ENCODE data around the gene AAMDC.
A peak's percentile ranks its signal among the peaks of the same experiment; 100 is the strongest.
"Not testable (repeated sequence)": the region's sequence is repeated elsewhere in the genome, so short reads cannot be mapped to it uniquely, and the experiment has no call there.

Gene AAMDC

GRCh38 chr11:77886401-77886800 lies 65.5 kb downstream of the AAMDC start:
- DNase-seq (ENCODE audit: low read depth): peak; percentile 13

- DNase-seq (ENCODE audit: low read depth): not testable (repeated sequence)
Observed at GRCh38 chr11:77889045-77889444, 68.1 kb downstream of the AAMDC start.

- not testable (repeated sequence) for DNase-seq (ENCODE audit: low read depth)
Observed at GRCh38 chr11:77890100-77890614, 69.2 kb downstream of the AAMDC start.

- DNase-seq (ENCODE audit: low read depth): peak; percentile 25
Observed at GRCh38 chr11:77890619-77891056, 69.7 kb downstream of the AAMDC start.

DNA sequence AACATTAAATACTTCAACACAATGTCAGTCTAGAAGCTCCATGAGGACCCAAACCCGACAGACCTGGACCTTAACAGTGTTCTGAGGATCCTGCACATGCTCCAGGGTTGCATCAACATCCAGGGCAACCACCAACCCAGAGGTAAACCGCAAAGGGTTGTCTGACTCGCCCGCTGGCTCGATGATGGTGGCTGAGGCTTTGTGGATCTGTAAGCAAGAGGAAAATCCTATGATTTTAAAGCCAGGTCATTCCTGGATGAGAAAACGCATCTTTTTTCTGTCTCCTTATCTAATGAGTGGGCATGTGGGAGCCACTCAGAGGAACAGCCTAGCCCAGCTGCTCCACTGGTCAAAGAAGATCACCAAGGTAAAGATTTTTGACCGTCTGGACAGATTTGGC lies 70.3 kb downstream of the AAMDC start:
- DNase-seq (ENCODE audit: low read depth): not testable (repeated sequence)

GRCh38 chr11:77891703-77892102 lies 70.8 kb downstream of the AAMDC start:
- not testable (repeated sequence) for DNase-seq (ENCODE audit: low read depth)

DNA sequence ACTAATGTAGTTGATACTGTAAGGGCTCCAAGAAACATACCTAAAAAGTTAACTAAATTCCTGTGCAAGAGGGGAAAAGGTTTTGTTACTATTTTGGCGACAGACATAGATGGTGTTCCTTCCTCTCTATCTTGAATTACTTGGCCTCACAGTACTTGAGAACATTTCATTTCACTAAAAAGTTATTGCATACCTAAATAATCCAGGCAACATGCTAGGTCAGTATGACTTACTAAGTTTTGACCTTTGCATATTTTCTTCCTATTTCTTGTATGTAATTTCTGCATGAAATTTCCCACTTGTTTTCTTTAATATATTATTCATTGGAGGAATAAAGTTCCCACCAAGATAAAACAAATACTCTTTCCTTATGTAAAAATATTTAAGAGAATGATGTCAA lies 74.0 kb downstream of the AAMDC start:
- DNase-seq (ENCODE audit: low read depth): peak; percentile 27

GRCh38 chr11:77908835-77909234 lies 87.9 kb downstream of the AAMDC start:
- no peak for DNase-seq (ENCODE audit: low read depth)

- no peak for DNase-seq (ENCODE audit: low read depth)
Observed at GRCh38 chr11:77909277-77909676, 88.3 kb downstream of the AAMDC start.

GRCh38 chr11:77910828-77911227 lies 89.9 kb downstream of the AAMDC start:
- not testable (repeated sequence) for DNase-seq (ENCODE audit: low read depth)

DNA sequence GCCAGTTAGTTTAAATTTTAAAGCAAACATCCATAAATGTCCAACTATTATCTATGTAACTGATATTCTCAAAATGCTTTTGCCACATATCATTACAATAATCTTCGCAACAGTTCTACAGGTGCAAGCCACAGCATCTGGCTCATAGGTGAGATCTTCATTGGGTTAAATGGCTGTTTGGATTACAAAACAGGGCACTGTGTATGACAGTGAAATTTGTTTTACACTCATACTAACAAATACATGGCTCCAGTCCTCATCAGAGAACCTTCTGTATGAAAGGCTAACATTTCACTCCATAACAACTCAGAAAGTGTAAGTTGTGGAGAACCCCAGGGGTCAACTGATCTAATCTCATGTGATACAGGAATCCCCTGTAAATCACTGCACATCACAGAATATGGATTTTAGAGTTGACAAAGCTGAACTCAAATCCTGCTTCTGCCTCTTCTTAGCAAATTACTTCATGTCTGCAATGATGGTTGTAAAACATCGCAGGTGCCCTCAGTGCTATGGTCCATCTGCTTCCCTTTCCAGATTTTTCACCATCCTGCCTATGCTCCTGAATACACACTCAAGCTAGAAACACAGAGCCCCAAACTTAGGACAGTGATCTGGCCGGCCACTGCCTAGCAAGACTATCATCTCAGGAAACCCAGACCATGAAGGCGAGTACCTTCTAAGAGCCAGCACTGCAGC lies 92.8 kb downstream of the AAMDC start:
- DNase-seq (ENCODE audit: low read depth): not testable (repeated sequence)

DNA sequence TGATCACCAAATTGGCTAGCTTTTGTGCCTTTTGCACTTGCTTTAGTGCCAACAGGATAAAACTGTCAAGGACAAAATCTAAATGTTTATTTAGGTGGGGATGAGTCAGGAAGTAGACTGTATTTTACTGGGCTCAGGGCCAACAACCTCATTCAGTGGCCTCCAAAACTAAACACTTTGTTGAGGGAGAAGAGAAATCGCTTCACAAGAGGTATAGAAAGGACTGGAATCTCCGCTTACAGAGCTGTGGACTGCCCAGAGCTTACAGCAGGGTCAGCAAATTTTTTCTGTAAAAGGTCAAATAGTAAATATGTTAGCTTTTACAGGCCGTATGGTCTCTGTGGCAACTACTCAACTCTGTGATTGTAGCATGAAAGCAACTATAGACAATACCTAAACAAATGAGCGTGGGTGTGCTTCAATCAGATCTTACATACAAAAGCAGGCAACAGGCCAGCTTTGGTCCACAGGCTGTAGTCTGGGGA lies 93.4 kb downstream of the AAMDC start:
- peak; percentile 77 for DNase-seq (ENCODE audit: low read depth)

DNA sequence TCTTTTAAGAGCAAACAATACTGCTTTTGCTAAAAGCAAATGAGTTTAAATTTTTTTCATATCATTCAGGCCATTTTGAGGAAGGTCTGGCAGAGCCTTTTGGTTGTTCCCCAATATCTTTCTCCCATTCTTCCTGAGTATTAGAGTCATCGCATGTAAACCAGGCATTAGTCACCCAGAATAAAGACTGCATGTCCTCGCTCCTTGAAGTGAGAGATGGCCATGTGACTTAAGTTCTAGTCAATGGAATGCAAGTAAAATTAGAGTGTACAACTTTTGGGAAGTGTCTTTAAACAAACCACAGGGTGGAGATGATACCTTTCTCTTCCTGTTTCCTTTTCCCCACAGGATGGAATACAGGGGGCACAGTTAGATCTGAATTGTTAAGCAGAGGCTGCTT lies 96.8 kb downstream of the AAMDC start:
- not testable (repeated sequence) for DNase-seq (ENCODE audit: low read depth)

Data from fibroblast of gingiva (primary cell).